ENCODE results near the gene VANGL1. TPM values are rescaled to one million over a fixed set of nuclear protein-coding genes. Genes with fewer than 3 reads are reported as not detected.

VANGL1 gene
- total RNA-seq, 4 donors from 2014 or later, result 6.3 to 11.7 (median 8.1) TPM

- Histone ChIP-seq H3K9me3 (no peaks in the 10 kb centered on the region), H3K27ac (replicated peaks in 1 of 4) (no peak overlapping the region), H3K27me3 (no peaks in the 10 kb centered on the region), H3K36me3 (peaks cover 0 to 17% (median 4%) of the 10 kb centered on the region in 4 donors), H3K4me1 (peaks cover 0 to 7% (median 2%) of the 10 kb centered on the region in 4 donors), H3K4me3 (no peak overlapping the region)
- TF ChIP-seq POLR2A (IDR thresholded peaks at IDR 0.05; ENCODE audit: low read depth) (no peak), POLR2AphosphoS5 (IDR thresholded peaks at IDR 0.05) (no peak), CTCF (IDR thresholded peaks at IDR 0.05) (no peak), EP300 (IDR thresholded peaks at IDR 0.05) (no peak)
- intact Hi-C loops (cut with DNase I), result no loop called here
- DNase-seq (ENCODE audit: extremely low spot score), result no peak
- 76% methylated on average over 5 of the region's 5 CpGs for WGBS
These were observed 76.4 kb downstream of the VANGL1 start for GRCh38 chr1:115718011-115718754.

GRCh38 chr1:115719285-115719684 lies 77.5 kb downstream of the VANGL1 start:
- Histone ChIP-seq H3K4me3 (no peak overlapping the region), H3K27ac (replicated peaks in 1 of 4) (no peak overlapping the region), H3K27me3 (no peaks in the 10 kb centered on the region), H3K36me3 (peaks cover 0 to 17% (median 7%) of the 10 kb centered on the region in 4 donors), H3K4me1 (peaks cover 0 to 7% (median 2%) of the 10 kb centered on the region in 4 donors), H3K9me3 (no peaks in the 10 kb centered on the region)
- TF ChIP-seq CTCF (IDR thresholded peaks at IDR 0.05) (no peak), POLR2A (IDR thresholded peaks at IDR 0.05; ENCODE audit: low read depth) (no peak), POLR2AphosphoS5 (IDR thresholded peaks at IDR 0.05) (no peak), EP300 (IDR thresholded peaks at IDR 0.05) (no peak)
- DNase-seq (ENCODE audit: extremely low spot score), result no peak
- intact Hi-C loops (cut with DNase I), result no loop called here
- 92% methylated on average over 6 of the region's 7 CpGs for WGBS

GRCh38 chr1:115722221-115722620 lies 80.5 kb downstream of the VANGL1 start:
- no peaks in the 10 kb centered on the region for H3K9me3 ChIP-seq
- no peak overlapping the region for H3K27ac ChIP-seq (replicated peaks in 1 of 4)
- H3K4me3 ChIP-seq, result no peak overlapping the region
- TF ChIP-seq POLR2A (IDR thresholded peaks at IDR 0.05; ENCODE audit: low read depth), result no peak
- no peak for TF ChIP-seq CTCF (IDR thresholded peaks at IDR 0.05)
- no peak for TF ChIP-seq EP300 (IDR thresholded peaks at IDR 0.05)
- intact Hi-C loops (cut with DNase I), result no loop called here
- no peak for DNase-seq (ENCODE audit: extremely low spot score)
- WGBS, result 81% methylated on average over 1 of the region's 1 CpG
- peaks cover 8 to 30% (median 16%) of the 10 kb centered on the region in 4 donors for H3K4me1 ChIP-seq
- peaks cover 0 to 37% (median 13%) of the 10 kb centered on the region in 4 donors for H3K36me3 ChIP-seq
- no peaks in the 10 kb centered on the region for H3K27me3 ChIP-seq

- H3K4me1 ChIP-seq, result peaks cover 22 to 38% (median 28%) of the 10 kb centered on the region in 4 donors
- DNase-seq (ENCODE audit: extremely low spot score), result no peak
- H3K36me3 ChIP-seq, result peaks cover 0 to 37% (median 13%) of the 10 kb centered on the region in 4 donors
- 78% methylated on average over 5 of the region's 5 CpGs for WGBS
- intact Hi-C loops (cut with DNase I), result no loop called here
- no peak for TF ChIP-seq EP300 (IDR thresholded peaks at IDR 0.05)
- TF ChIP-seq POLR2A (IDR thresholded peaks at IDR 0.05; ENCODE audit: low read depth), result no peak
- no peak for TF ChIP-seq POLR2AphosphoS5 (IDR thresholded peaks at IDR 0.05)
- no peak for TF ChIP-seq CTCF (IDR thresholded peaks at IDR 0.05)
- no peak overlapping the region for H3K4me3 ChIP-seq
- H3K27me3 ChIP-seq, result no peaks in the 10 kb centered on the region
- H3K9me3 ChIP-seq, result no peaks in the 10 kb centered on the region
- H3K27ac ChIP-seq (replicated peaks in 1 of 4), result no peak overlapping the region
These were observed 82.0 kb downstream of the VANGL1 start for GRCh38 chr1:115723756-115724155.

Data from esophagus muscularis mucosa (tissue), 4 donors.